Mammary epithelial cell (primary cell): ENCODE measurements around the gene FGG.

Experiments used
- CTCF ChIP-seq, 2 donors: IDR thresholded peaks in 1 of 2; conservative IDR thresholded peaks in 1 of 2; 2 replicates each; pipeline ENCODE4 v1.5.1; 2011 to 2012; ENCODE audit warnings: inconsistent platforms in 2 of 2, low read length in 2 of 2, mild to moderate bottlenecking in 2 of 2, control low read depth in 1 of 2, low read depth in 1 of 2; ENCODE audit not compliant: insufficient read depth in 1 of 2; ENCODE audit errors: extremely low read depth in 1 of 2
- EZH2 ChIP-seq: IDR thresholded peaks from 2 replicates; pipeline ENCODE4 v1.6.1; 2012; ENCODE audit warnings: low read length, inconsistent platforms, borderline replicate concordance

- TF ChIP-seq EZH2 (no peak), CTCF (conservative IDR thresholded peaks at IDR 0.05 in 1 of 2, IDR thresholded peaks at IDR 0.05 in 1 of 2; ENCODE audit: extremely low read depth in 1 of 2, insufficient read depth in 1 of 2, low read depth in 1 of 2, low read length in 2 of 2) (no peak)
Measured at GRCh38 chr4:154612472-154613414, at the start of gene FGG.
